Gastroesophageal sphincter (tissue), 4 donors: Measurements from ENCODE around the gene ECI1. TPM values are rescaled to one million over a fixed set of nuclear protein-coding genes. Genes with fewer than 3 reads are reported as not detected.

Source experiments
- ATAC-seq: fragments of 150-250 bp; one replicate; pipeline ENCODE4 v1.9.1; 2016; ENCODE audit warnings: mild to moderate bottlenecking, moderate library complexity
- H3K27ac ChIP-seq, 4 donors: fragments of 200-600 bp; sonication (generic) in 3 of 4; 1 replicate in 3 of 4; 2 replicates in 1 of 4; pipeline ENCODE4 v1.5.1; 2016 to 2019
- H3K27me3 ChIP-seq: fragments of 200-600 bp; sonication (generic); one replicate; pipeline ENCODE4 v1.5.1; 2019
- H3K36me3 ChIP-seq, 2 donors: fragments of 200-600 bp; sonication (generic); one replicate each; pipeline ENCODE4 v1.5.1; 2019; ENCODE audit warnings: control low read depth in 1 of 2
- H3K4me1 ChIP-seq, 3 donors: fragments of 200-600 bp; sonication (generic); 1 replicate in 2 of 3; 2 replicates in 1 of 3; pipeline ENCODE4 v1.5.1; 2016 to 2019; ENCODE audit warnings: control low read depth in 2 of 3
- H3K4me3 ChIP-seq, 2 donors: fragments of 200-600 bp; sonication (generic); one replicate each; pipeline ENCODE4 v1.5.1; 2019; ENCODE audit warnings: mild to moderate bottlenecking in 1 of 2, moderate library complexity in 1 of 2
- H3K9me3 ChIP-seq, 3 donors: fragments of 200-600 bp; sonication (generic); one replicate each; pipeline ENCODE4 v1.5.1; 2017 to 2019; ENCODE audit warnings: control low read depth in 2 of 3
- CTCF ChIP-seq, 4 experiments: fragments of 200-600 bp in 2 of 4; fragments of 450-650 bp in 2 of 4; sonication (generic) in 1 of 4; IDR thresholded peaks; one replicate each; pipeline ENCODE4 v1.5.1; 2017 to 2019; ENCODE audit warnings: antibody characterized with exemption in 4 of 4, mild to moderate bottlenecking in 2 of 4, moderate library complexity in 2 of 4
- EP300 ChIP-seq: sonication (generic); formaldehyde crosslinking; IDR thresholded peaks from one replicate; pipeline ENCODE4 v1.6.1; 2017; ENCODE audit warnings: antibody characterized with exemption, mild to moderate bottlenecking
- POLR2A ChIP-seq, 2 donors: fragments of 450-650 bp; IDR thresholded peaks; one replicate each; pipeline ENCODE4 v1.6.1; 2017; ENCODE audit warnings: antibody characterized with exemption in 2 of 2, mild to moderate bottlenecking in 2 of 2, moderate library complexity in 1 of 2
- POLR2AphosphoS5 ChIP-seq: sonication (generic); formaldehyde crosslinking; IDR thresholded peaks from one replicate; pipeline ENCODE4 v1.6.1; 2017; ENCODE audit warnings: antibody characterized with exemption
- WGBS, 2 donors: methylation state at CpG; one replicate each; pipeline ENCODE4 v1.1.5; 2018; ENCODE audit warnings: low coverage in 1 of 2; 5-methylcytosine and 5-hydroxymethylcytosine counted together
- total RNA-seq, 4 donors: library from RNA; depleted of rRNA; stranded (reverse); fragments of >200 nt; gene quantifications; one replicate each; pipeline ENCODE4 v1.1.0, GENCODE V29; 2016

Gene ECI1
- total RNA-seq, 4 donors from 2014 or later, result 41.9 to 85.1 (median 73.8) TPM

GRCh38 chr16:2289282-2289681, 37.9 kb upstream of the ECI1 start:
- H3K4me3 ChIP-seq, result no peak overlapping the region
- H3K27ac ChIP-seq, result no peak overlapping the region
- no peak for ATAC-seq
- no peaks in the 10 kb centered on the region for H3K27me3 ChIP-seq
- 88 to 100% methylated on average over 2 to 3 of the region's 23 CpGs for WGBS, 2 donors
- no peaks in the 10 kb centered on the region for H3K4me1 ChIP-seq
- peaks cover 0 to 96% of the 10 kb centered on the region in 2 donors for H3K36me3 ChIP-seq
- H3K9me3 ChIP-seq, result no peaks in the 10 kb centered on the region
- no peak for TF ChIP-seq CTCF (IDR thresholded peaks at IDR 0.05)
- TF ChIP-seq EP300, result no peak

GRCh38 chr16:2288726-2289125, 37.3 kb upstream of the ECI1 start:
- no peak overlapping the region for H3K4me3 ChIP-seq
- 67% methylated on average over 1 of the region's 8 CpGs; no CpG with 5 or more reads in 1 of the 2 donors for WGBS, 2 donors
- no peaks in the 10 kb centered on the region for H3K4me1 ChIP-seq
- TF ChIP-seq POLR2A (IDR thresholded peaks at IDR 0.05) (no peak), POLR2AphosphoS5 (no peak), EP300 (no peak), CTCF (IDR thresholded peaks at IDR 0.05) (no peak)
- ATAC-seq, result no peak
- H3K27ac ChIP-seq, result no peak overlapping the region
- no peaks in the 10 kb centered on the region for H3K27me3 ChIP-seq
- no peaks in the 10 kb centered on the region for H3K9me3 ChIP-seq
- peaks cover 0 to 97% of the 10 kb centered on the region in 2 donors for H3K36me3 ChIP-seq

- H3K27ac ChIP-seq, result no peak overlapping the region
- 83% methylated on average over 4 of the region's 35 CpGs; no CpG with 5 or more reads in 1 of the 2 donors for WGBS, 2 donors
- H3K4me3 ChIP-seq, result no peak overlapping the region
- no peak for ATAC-seq
- no peaks in the 10 kb centered on the region for H3K4me1 ChIP-seq
- TF ChIP-seq POLR2A (IDR thresholded peaks at IDR 0.05), result no peak
- TF ChIP-seq POLR2AphosphoS5, result no peak
- TF ChIP-seq EP300, result no peak
- TF ChIP-seq CTCF (IDR thresholded peaks at IDR 0.05), result no peak
- peaks cover 0 to 100% of the 10 kb centered on the region in 2 donors for H3K36me3 ChIP-seq
- no peaks in the 10 kb centered on the region for H3K27me3 ChIP-seq
- H3K9me3 ChIP-seq, result no peaks in the 10 kb centered on the region
Measured at GRCh38 chr16:2287916-2288547, 36.6 kb upstream of the ECI1 start.

GRCh38 chr16:2286550-2286949, 35.2 kb upstream of the ECI1 start:
- no peaks in the 10 kb centered on the region for H3K4me1 ChIP-seq
- H3K9me3 ChIP-seq, result no peaks in the 10 kb centered on the region
- peaks cover 0 to 89% of the 10 kb centered on the region in 2 donors for H3K36me3 ChIP-seq
- H3K27me3 ChIP-seq, result no peaks in the 10 kb centered on the region
- TF ChIP-seq POLR2A (IDR thresholded peaks at IDR 0.05), result no peak
- TF ChIP-seq CTCF (IDR thresholded peaks at IDR 0.05), result no peak
- TF ChIP-seq EP300, result no peak
- TF ChIP-seq POLR2AphosphoS5, result no peak
- H3K27ac ChIP-seq, result no peak overlapping the region
- 100% methylated on average over 1 of the region's 17 CpGs; no CpG with 5 or more reads in 1 of the 2 donors for WGBS, 2 donors
- no peak overlapping the region for H3K4me3 ChIP-seq
- ATAC-seq, result no peak

GRCh38 chr16:2285731-2286191, 34.4 kb upstream of the ECI1 start:
- ATAC-seq, result no peak
- H3K4me3 ChIP-seq, result no peak overlapping the region
- TF ChIP-seq EP300, result no peak
- no peak for TF ChIP-seq CTCF (IDR thresholded peaks at IDR 0.05)
- no peak for TF ChIP-seq POLR2AphosphoS5
- TF ChIP-seq POLR2A (IDR thresholded peaks at IDR 0.05), result no peak
- peaks cover 0 to 89% of the 10 kb centered on the region in 2 donors for H3K36me3 ChIP-seq
- no peaks in the 10 kb centered on the region for H3K4me1 ChIP-seq
- no peak overlapping the region for H3K27ac ChIP-seq
- H3K27me3 ChIP-seq, result no peaks in the 10 kb centered on the region
- WGBS, 2 donors, result no CpG with 5 or more reads among the region's 13 CpGs
- no peaks in the 10 kb centered on the region for H3K9me3 ChIP-seq
